ENCODE results near the gene ACLY. TPM values are rescaled to one million over a fixed set of nuclear protein-coding genes. Genes with fewer than 3 reads are reported as not detected.

ACLY gene
- total RNA-seq, 1 experiment from 2014 or later: 184 TPM

DNA sequence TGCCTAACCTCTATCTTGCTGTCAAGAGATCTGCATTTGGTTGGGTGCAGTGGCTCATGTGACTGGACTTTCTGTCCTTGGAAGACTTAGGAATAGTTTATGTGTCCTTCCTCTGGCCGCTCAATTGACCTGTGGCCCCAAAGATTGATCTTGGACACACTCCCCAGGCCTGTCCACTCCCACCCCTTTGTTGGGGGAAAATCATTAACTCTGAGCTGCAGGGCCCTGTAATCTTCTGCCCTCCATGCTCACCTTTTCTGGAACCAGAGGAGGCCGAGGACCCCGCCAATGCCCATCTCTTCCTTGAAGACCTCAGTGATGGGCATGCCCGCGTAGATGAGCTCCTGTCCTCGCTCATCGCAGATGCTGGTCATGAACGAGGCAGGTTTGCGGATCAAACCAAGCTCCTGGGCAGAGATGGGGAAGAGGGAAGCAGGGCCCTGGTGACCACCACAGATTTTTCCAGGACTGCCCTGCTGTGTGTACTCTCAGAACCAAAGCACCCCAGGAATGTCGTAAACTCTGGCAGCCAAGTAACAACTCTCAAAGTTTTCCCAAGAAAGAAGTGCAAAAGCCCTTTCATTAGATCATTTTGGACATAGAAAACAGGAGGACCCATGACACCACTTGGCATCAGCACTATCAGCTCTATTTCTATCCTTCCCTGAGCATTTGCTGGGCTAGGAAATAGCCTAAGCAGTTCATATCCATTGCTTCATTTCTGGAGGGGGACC is 45.0 kb downstream of the ACLY start:
- intact Hi-C loops (cut with micrococcal nuclease; ENCODE audit: unreplicated experiment): no loop called here
- CTCF ChIA-PET: no interaction called here
- H3K79me2 ChIP-seq (ENCODE audit: low read depth): no peaks in the 10 kb centered on the region

DNA sequence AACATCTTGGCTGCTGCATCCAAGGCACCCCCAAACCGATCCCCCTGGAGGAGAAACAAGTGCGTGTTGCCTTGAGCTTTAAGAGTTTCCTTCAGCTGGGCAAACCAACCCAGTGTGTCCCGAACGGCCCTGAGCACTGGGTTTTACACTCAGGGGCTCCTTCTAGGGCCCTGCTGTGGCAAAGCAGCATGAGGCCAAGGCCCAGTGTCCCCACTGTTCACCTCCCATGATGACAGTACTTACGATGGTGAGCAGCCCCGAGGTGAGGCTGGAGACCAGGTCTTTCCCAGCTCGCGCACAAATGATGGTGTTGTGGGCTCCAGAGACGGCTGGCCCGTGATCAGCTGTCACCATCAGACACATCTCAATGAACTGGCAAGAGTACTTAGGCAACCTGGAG is 47.0 kb downstream of the ACLY start:
- Histone ChIP-seq H3K4me1 (replicated peaks; ENCODE audit: insufficient read depth) (no peaks in the 10 kb centered on the region), H3K79me2 (ENCODE audit: low read depth) (no peaks in the 10 kb centered on the region), H4K20me1 (ENCODE audit: insufficient read depth) (no peaks in the 10 kb centered on the region), H2AFZ (no peak overlapping the region), H3K36me3 (ENCODE audit: low read depth) (peaks cover 5% of the 10 kb centered on the region), H3K4me2 (no peak overlapping the region), H3K27ac (no peak overlapping the region), H3K27me3 (ENCODE audit: insufficient read depth, low read depth) (no peaks in the 10 kb centered on the region), H3F3A (ENCODE audit: insufficient read depth, low read depth) (peaks cover 34% of the 10 kb centered on the region; the same call in 1 of the 2 replicates), H3K9me2 (ENCODE audit: insufficient read depth) (no peaks in the 10 kb centered on the region), H3K9me3 (ENCODE audit: insufficient read depth, low read depth) (no peaks in the 10 kb centered on the region), H3K4me3 (no peak overlapping the region)
- DNase-seq: no peak
- intact Hi-C loops (cut with micrococcal nuclease; ENCODE audit: unreplicated experiment): no loop called here
- no TSS peak for BruUV-seq (replicated peaks)
- ChIA-PET POLR2A (ENCODE audit: unreplicated experiment) (no interaction called here), CTCF (interaction anchor here (0.5 kb wide), 1 partner anchor 53 kb away, joined by 3 read pairs; no protein-coding TSS in a partner anchor)
- TF ChIP-seq, protein P1, sequence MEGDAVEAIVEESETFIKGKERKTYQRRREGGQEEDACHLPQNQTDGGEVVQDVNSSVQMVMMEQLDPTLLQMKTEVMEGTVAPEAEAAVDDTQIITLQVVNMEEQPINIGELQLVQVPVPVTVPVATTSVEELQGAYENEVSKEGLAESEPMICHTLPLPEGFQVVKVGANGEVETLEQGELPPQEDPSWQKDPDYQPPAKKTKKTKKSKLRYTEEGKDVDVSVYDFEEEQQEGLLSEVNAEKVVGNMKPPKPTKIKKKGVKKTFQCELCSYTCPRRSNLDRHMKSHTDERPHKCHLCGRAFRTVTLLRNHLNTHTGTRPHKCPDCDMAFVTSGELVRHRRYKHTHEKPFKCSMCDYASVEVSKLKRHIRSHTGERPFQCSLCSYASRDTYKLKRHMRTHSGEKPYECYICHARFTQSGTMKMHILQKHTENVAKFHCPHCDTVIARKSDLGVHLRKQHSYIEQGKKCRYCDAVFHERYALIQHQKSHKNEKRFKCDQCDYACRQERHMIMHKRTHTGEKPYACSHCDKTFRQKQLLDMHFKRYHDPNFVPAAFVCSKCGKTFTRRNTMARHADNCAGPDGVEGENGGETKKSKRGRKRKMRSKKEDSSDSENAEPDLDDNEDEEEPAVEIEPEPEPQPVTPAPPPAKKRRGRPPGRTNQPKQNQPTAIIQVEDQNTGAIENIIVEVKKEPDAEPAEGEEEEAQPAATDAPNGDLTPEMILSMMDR (conservative IDR thresholded peaks at IDR 0.05): no peak
- TF ChIP-seq EZH2 (IDR thresholded peaks at IDR 0.05; ENCODE audit: low read depth): no peak

More for the DNA sequence above, 45.0 kb downstream of the ACLY start:
- H3K9me2 ChIP-seq (ENCODE audit: insufficient read depth): no peaks in the 10 kb centered on the region
- no peaks in the 10 kb centered on the region for H3K4me1 ChIP-seq (replicated peaks; ENCODE audit: insufficient read depth)
- TF ChIP-seq, protein P1 (conservative IDR thresholded peaks at IDR 0.05): no peak
- TF ChIP-seq EZH2 (IDR thresholded peaks at IDR 0.05; ENCODE audit: low read depth): no peak
- no peak overlapping the region for H2AFZ ChIP-seq
- H3K4me2 ChIP-seq: no peak overlapping the region
- peaks cover 23% of the 10 kb centered on the region; the same call in 1 of the 2 replicates for H3F3A ChIP-seq (ENCODE audit: insufficient read depth, low read depth)
- POLR2A ChIA-PET (ENCODE audit: unreplicated experiment): no interaction called here
- H3K4me3 ChIP-seq: no peak overlapping the region
- 0 out of 2 replicates have a peak, but pooled peaks cover 1% of the 10 kb centered on the region for H4K20me1 ChIP-seq (ENCODE audit: insufficient read depth)
- no peaks in the 10 kb centered on the region for H3K27me3 ChIP-seq (ENCODE audit: insufficient read depth, low read depth)
- DNase-seq: no peak
- H3K9me3 ChIP-seq (ENCODE audit: insufficient read depth, low read depth): no peaks in the 10 kb centered on the region
- no peak overlapping the region for H3K27ac ChIP-seq
- BruUV-seq (replicated peaks): no TSS peak
- peaks cover 19% of the 10 kb centered on the region for H3K36me3 ChIP-seq (ENCODE audit: low read depth)

GRCh38 chr17:41870627-41871026 is 48.1 kb downstream of the ACLY start:
- ChIA-PET CTCF (interaction anchor here (0.7 kb wide), 1 partner anchor 10 kb away, joined by 6 read pairs; no protein-coding TSS in a partner anchor), POLR2A (ENCODE audit: unreplicated experiment) (no interaction called here)
- intact Hi-C loops (cut with micrococcal nuclease; ENCODE audit: unreplicated experiment): no loop called here
- Histone ChIP-seq H3K4me3 (no peak overlapping the region), H3K9me2 (ENCODE audit: insufficient read depth) (no peaks in the 10 kb centered on the region), H3K27ac (no peak overlapping the region), H3K79me2 (ENCODE audit: low read depth) (no peaks in the 10 kb centered on the region), H3K9me3 (ENCODE audit: insufficient read depth, low read depth) (no peaks in the 10 kb centered on the region), H2AFZ (no peak overlapping the region), H3K4me1 (replicated peaks; ENCODE audit: insufficient read depth) (no peaks in the 10 kb centered on the region), H3K36me3 (ENCODE audit: low read depth) (peaks cover 4% of the 10 kb centered on the region), H4K20me1 (ENCODE audit: insufficient read depth) (no peaks in the 10 kb centered on the region), H3K27me3 (ENCODE audit: insufficient read depth, low read depth) (no peaks in the 10 kb centered on the region), H3F3A (ENCODE audit: insufficient read depth, low read depth) (peaks cover 37% of the 10 kb centered on the region; the same call in 1 of the 2 replicates), H3K4me2 (no peak overlapping the region)
- no peak for TF ChIP-seq EZH2 (IDR thresholded peaks at IDR 0.05; ENCODE audit: low read depth)
- TF ChIP-seq, protein P1 (conservative IDR thresholded peaks at IDR 0.05): no peak
- no TSS peak for BruUV-seq (replicated peaks)
- no peak for DNase-seq

Data from PC-9 (cell line).